Measurements from ENCODE around the gene TSPAN14.

GRCh38 chr10:80437227-80437626 is 16.9 kb upstream of the TSPAN14 start:
- TF ChIP-seq CTCF (IDR thresholded peaks at IDR 0.05; ENCODE audit: low read length) (no peak), EZH2 (IDR thresholded peaks at IDR 0.05; ENCODE audit: borderline replicate concordance, low read length) (no peak)

Measured in OCI-LY1 (cell line).